SK-N-MC (cell line): ENCODE data around the gene ORC2.

Experiments
- DNase-seq: peaks from one replicate; pipeline ENCODE4 v3.0.0-alpha.2; 2011; ENCODE audit warnings: low read depth, low spot score
- H3K27ac ChIP-seq: fragments of 200-600 bp; sonication (generic); 2 replicates; pipeline ENCODE4 v1.5.1; 2016; ENCODE audit warnings: mixed run types
- H3K36me3 ChIP-seq: fragments of 200-600 bp; sonication (generic); 2 replicates; pipeline ENCODE4 v1.6.1; 2017; ENCODE audit warnings: antibody characterized with exemption, low read length, mixed read lengths; ENCODE audit not compliant: insufficient read depth
- H3K4me3 ChIP-seq: fragments of 200-600 bp; sonication (generic); 2 replicates; pipeline ENCODE4 v1.5.1; 2016
- H3K9ac ChIP-seq: fragments of 200-600 bp; sonication (generic); 2 replicates; pipeline ENCODE4 v1.8.0; 2017; ENCODE audit warnings: mixed run types, mixed read lengths; ENCODE audit not compliant: insufficient read length
- H3K9me3 ChIP-seq: fragments of 200-600 bp; sonication (generic); 2 replicates; pipeline ENCODE4 v1.6.1; 2017; ENCODE audit warnings: low read depth, mild to moderate bottlenecking, antibody characterized with exemption, low read length, moderate library complexity, mixed read lengths
- EZH2 ChIP-seq: fragments of 200-600 bp; sonication (generic); IDR thresholded peaks from one replicate; pipeline ENCODE4 v1.6.1; 2017; ENCODE audit warnings: antibody characterized with exemption
- FOXP2 ChIP-seq: optimal IDR thresholded peaks from 2 replicates; pipeline ENCODE3; 2011; ENCODE audit warnings: mild to moderate bottlenecking, moderate library complexity; ENCODE audit not compliant: insufficient read depth; ENCODE audit errors: extremely low read length, control extremely low read depth
- POLR2AphosphoS5 ChIP-seq: IDR thresholded peaks from 2 replicates; pipeline ENCODE4 v1.6.1; 2012; ENCODE audit warnings: mild to moderate bottlenecking, low read depth, low read length, borderline replicate concordance

ORC2 gene

GRCh38 chr2:200950378-200950777 is 13.1 kb downstream of the ORC2 start:
- Histone ChIP-seq H3K36me3 (peaks cover 75% of the 10 kb centered on the region), H3K27ac (no peak overlapping the region), H3K9me3 (no peaks in the 10 kb centered on the region), H3K4me3 (no peak overlapping the region), H3K9ac (no peak overlapping the region)
- TF ChIP-seq POLR2AphosphoS5 (no peak), FOXP2 (no peak), EZH2 (no peak)
- no peak for DNase-seq

- Histone ChIP-seq H3K27ac (no peak overlapping the region), H3K9ac (no peak overlapping the region), H3K36me3 (peaks cover 74% of the 10 kb centered on the region), H3K9me3 (no peaks in the 10 kb centered on the region), H3K4me3 (no peak overlapping the region)
- TF ChIP-seq POLR2AphosphoS5 (no peak), FOXP2 (no peak), EZH2 (no peak)
- no peak for DNase-seq
These were observed 18.1 kb downstream of the ORC2 start for GRCh38 chr2:200945395-200945729.

GRCh38 chr2:200944467-200945394 is 18.7 kb downstream of the ORC2 start:
- DNase-seq: no peak
- Histone ChIP-seq H3K9ac (no peak overlapping the region), H3K9me3 (no peaks in the 10 kb centered on the region), H3K27ac (no peak overlapping the region), H3K4me3 (no peak overlapping the region), H3K36me3 (peaks cover 79% of the 10 kb centered on the region)
- no peak for TF ChIP-seq FOXP2
- no peak for TF ChIP-seq POLR2AphosphoS5
- TF ChIP-seq EZH2: no peak

GRCh38 chr2:200943527-200944105 is 19.8 kb downstream of the ORC2 start:
- peaks cover 83% of the 10 kb centered on the region for H3K36me3 ChIP-seq

GRCh38 chr2:200939832-200940231 is 23.6 kb downstream of the ORC2 start:
- Histone ChIP-seq H3K36me3 (peaks cover 87% of the 10 kb centered on the region), H3K27ac (no peak overlapping the region), H3K9ac (no peak overlapping the region), H3K4me3 (no peak overlapping the region), H3K9me3 (no peaks in the 10 kb centered on the region)
- no peak for TF ChIP-seq FOXP2
- no peak for TF ChIP-seq POLR2AphosphoS5
- TF ChIP-seq EZH2: no peak
- DNase-seq: no peak

More at GRCh38 chr2:200943527-200944105, 19.8 kb downstream of the ORC2 start:
- no peak for DNase-seq
- Histone ChIP-seq H3K27ac (no peak overlapping the region), H3K4me3 (no peak overlapping the region), H3K9me3 (no peaks in the 10 kb centered on the region), H3K9ac (no peak overlapping the region)
- TF ChIP-seq FOXP2 (no peak), EZH2 (no peak), POLR2AphosphoS5 (no peak)

- H3K4me3 ChIP-seq: no peak overlapping the region
- peaks cover 57% of the 10 kb centered on the region for H3K36me3 ChIP-seq
- TF ChIP-seq POLR2AphosphoS5: no peak
- no peak for TF ChIP-seq FOXP2
- TF ChIP-seq EZH2: no peak
- no peak overlapping the region for H3K9ac ChIP-seq
- no peak for DNase-seq
- peak overlapping the region; percentile 10; the same call in 1 of the 2 replicates for H3K27ac ChIP-seq
- H3K9me3 ChIP-seq: no peaks in the 10 kb centered on the region
These were observed 32.4 kb downstream of the ORC2 start for GRCh38 chr2:200930947-200931626.

GRCh38 chr2:200929334-200930249 is 33.9 kb downstream of the ORC2 start:
- H3K36me3 ChIP-seq: peaks cover 49% of the 10 kb centered on the region
- TF ChIP-seq EZH2 (no peak), POLR2AphosphoS5 (no peak), FOXP2 (no peak)
- no peak for DNase-seq
- no peak overlapping the region for H3K4me3 ChIP-seq
- no peaks in the 10 kb centered on the region for H3K9me3 ChIP-seq
- no peak overlapping the region for H3K27ac ChIP-seq
- no peak overlapping the region for H3K9ac ChIP-seq

GRCh38 chr2:200922439-200922838 is 41.0 kb downstream of the ORC2 start:
- TF ChIP-seq POLR2AphosphoS5 (no peak), FOXP2 (no peak), EZH2 (no peak)
- no peak for DNase-seq
- no peaks in the 10 kb centered on the region for H3K9me3 ChIP-seq
- H3K27ac ChIP-seq: no peak overlapping the region
- peaks cover 67% of the 10 kb centered on the region for H3K36me3 ChIP-seq
- H3K9ac ChIP-seq: no peak overlapping the region
- H3K4me3 ChIP-seq: no peak overlapping the region
